IMR-90 (cell line): Measurements from ENCODE around the gene ZSCAN18.

Experiments used
- BHLHE40 ChIP-seq: fragments of 150-350 bp; IDR thresholded peaks from 2 replicates; pipeline ENCODE4 v1.6.1; 2016; ENCODE audit warnings: mild to moderate bottlenecking, low read depth, low read length
- CEBPB ChIP-seq: IDR thresholded peaks from 2 replicates; pipeline ENCODE4 v1.6.1; 2012; ENCODE audit warnings: low read depth, low read length, improper control_type of control experiment
- FOS ChIP-seq: fragments of 150-350 bp; IDR thresholded peaks from 2 replicates; pipeline ENCODE4 v1.6.1; 2016; ENCODE audit warnings: low read depth, low read length
- MAZ ChIP-seq: IDR thresholded peaks from 2 replicates; pipeline ENCODE4 v1.6.1; 2012; ENCODE audit warnings: low read depth, mild to moderate bottlenecking, low read length, improper control_type of control experiment, moderate library complexity, borderline replicate concordance
- MXI1 ChIP-seq: IDR thresholded peaks from 2 replicates; pipeline ENCODE4 v1.6.1; 2012; ENCODE audit warnings: low read depth, mild to moderate bottlenecking, low read length, moderate library complexity, borderline replicate concordance
- POLR2A ChIP-seq: IDR thresholded peaks from 2 replicates; pipeline ENCODE4 v1.6.1; 2012; ENCODE audit warnings: mild to moderate bottlenecking, low read depth, low read length
- RAD21 ChIP-seq: IDR thresholded peaks from 2 replicates; pipeline ENCODE4 v1.6.1; 2012; ENCODE audit warnings: low read length, improper control_type of control experiment
- RFX5 ChIP-seq: IDR thresholded peaks from 2 replicates; pipeline ENCODE4 v1.8.0; 2012; ENCODE audit warnings: low read depth, mild to moderate bottlenecking, low read length, moderate library complexity
- SMC3 ChIP-seq: fragments of 150-350 bp; IDR thresholded peaks from 2 replicates; pipeline ENCODE4 v1.6.1; 2016; ENCODE audit warnings: low read depth, mild to moderate bottlenecking, antibody characterized with exemption, low read length, moderate library complexity
- TF ChIP-seq, protein P1 (sequence below): fragments of 150-350 bp; IDR thresholded peaks from 2 replicates; pipeline ENCODE4 v1.6.1; 2017; ENCODE audit warnings: mild to moderate bottlenecking, antibody characterized with exemption, low read length, low read depth
- TF ChIP-seq, protein P2 (sequence below): conservative IDR thresholded peaks from 2 replicates; pipeline ENCODE4 v1.5.1; 2012; ENCODE audit warnings: mild to moderate bottlenecking, low read depth, low read length, improper control_type of control experiment
- TF ChIP-seq, protein P3 (sequence below): fragments of 150-350 bp; IDR thresholded peaks from 2 replicates; pipeline ENCODE4 v1.6.1; 2016; ENCODE audit warnings: low read depth, mild to moderate bottlenecking, low read length, moderate library complexity, borderline replicate concordance

DNA sequence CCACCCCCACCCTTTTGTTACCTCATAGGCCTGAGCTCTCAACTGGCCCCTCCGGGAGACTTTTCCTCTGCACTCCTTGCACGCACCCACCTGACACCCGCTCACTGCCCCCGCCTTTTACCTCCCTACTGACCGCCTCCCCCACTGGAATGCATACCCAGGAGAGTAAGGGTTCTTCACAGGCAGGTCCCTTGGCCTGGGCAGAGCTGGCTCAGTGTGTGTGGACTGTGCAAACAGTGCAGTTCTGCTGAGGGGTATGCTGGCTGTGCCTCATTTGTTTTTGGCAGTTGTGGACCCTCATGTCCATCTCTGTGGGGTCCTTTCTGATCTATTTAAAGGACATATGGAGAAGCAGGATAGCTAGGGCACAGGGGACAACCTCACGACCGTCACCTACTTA lies 5.0 kb downstream of the ZSCAN18 start:
- TF ChIP-seq POLR2A: no peak
- TF ChIP-seq, protein P1, sequence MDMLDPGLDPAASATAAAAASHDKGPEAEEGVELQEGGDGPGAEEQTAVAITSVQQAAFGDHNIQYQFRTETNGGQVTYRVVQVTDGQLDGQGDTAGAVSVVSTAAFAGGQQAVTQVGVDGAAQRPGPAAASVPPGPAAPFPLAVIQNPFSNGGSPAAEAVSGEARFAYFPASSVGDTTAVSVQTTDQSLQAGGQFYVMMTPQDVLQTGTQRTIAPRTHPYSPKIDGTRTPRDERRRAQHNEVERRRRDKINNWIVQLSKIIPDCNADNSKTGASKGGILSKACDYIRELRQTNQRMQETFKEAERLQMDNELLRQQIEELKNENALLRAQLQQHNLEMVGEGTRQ: no peak
- TF ChIP-seq, protein P2, sequence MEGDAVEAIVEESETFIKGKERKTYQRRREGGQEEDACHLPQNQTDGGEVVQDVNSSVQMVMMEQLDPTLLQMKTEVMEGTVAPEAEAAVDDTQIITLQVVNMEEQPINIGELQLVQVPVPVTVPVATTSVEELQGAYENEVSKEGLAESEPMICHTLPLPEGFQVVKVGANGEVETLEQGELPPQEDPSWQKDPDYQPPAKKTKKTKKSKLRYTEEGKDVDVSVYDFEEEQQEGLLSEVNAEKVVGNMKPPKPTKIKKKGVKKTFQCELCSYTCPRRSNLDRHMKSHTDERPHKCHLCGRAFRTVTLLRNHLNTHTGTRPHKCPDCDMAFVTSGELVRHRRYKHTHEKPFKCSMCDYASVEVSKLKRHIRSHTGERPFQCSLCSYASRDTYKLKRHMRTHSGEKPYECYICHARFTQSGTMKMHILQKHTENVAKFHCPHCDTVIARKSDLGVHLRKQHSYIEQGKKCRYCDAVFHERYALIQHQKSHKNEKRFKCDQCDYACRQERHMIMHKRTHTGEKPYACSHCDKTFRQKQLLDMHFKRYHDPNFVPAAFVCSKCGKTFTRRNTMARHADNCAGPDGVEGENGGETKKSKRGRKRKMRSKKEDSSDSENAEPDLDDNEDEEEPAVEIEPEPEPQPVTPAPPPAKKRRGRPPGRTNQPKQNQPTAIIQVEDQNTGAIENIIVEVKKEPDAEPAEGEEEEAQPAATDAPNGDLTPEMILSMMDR: no peak
- TF ChIP-seq RAD21: no peak
- TF ChIP-seq MAZ: no peak
- TF ChIP-seq FOS: no peak
- no peak for TF ChIP-seq MXI1
- no peak for TF ChIP-seq SMC3
- TF ChIP-seq, protein P3, sequence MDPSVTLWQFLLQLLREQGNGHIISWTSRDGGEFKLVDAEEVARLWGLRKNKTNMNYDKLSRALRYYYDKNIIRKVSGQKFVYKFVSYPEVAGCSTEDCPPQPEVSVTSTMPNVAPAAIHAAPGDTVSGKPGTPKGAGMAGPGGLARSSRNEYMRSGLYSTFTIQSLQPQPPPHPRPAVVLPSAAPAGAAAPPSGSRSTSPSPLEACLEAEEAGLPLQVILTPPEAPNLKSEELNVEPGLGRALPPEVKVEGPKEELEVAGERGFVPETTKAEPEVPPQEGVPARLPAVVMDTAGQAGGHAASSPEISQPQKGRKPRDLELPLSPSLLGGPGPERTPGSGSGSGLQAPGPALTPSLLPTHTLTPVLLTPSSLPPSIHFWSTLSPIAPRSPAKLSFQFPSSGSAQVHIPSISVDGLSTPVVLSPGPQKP: no peak
- TF ChIP-seq CEBPB: no peak
- TF ChIP-seq RFX5: no peak
- TF ChIP-seq BHLHE40: no peak
